SK-N-SH treated with all-trans-retinoic acid at 6 μM for 48 hours (cell line): ENCODE measurements around the gene IL17C.
"Not testable (repeated sequence)": the region's sequence is repeated elsewhere in the genome, so short reads cannot be mapped to it uniquely, and the experiment has no call there.

Experiments
- ATAC-seq: fragments of 200-7000 bp; cut with Tn5 transposase; 3 replicates; pipeline ENCODE4 v1.9.1; 2020; ENCODE audit warnings: mild to moderate bottlenecking, moderate library complexity
- ARNTL ChIP-seq: fragments of 450-650 bp; formaldehyde crosslinking; IDR thresholded peaks from 2 replicates; pipeline ENCODE4 v1.5.0; 2020; ENCODE audit warnings: low read depth, mild to moderate bottlenecking, moderate library complexity, borderline replicate concordance
- BACH2 ChIP-seq: fragments of 250-450 bp; sonication (Bioruptor Pico); IDR thresholded peaks from 2 replicates; pipeline ENCODE4 v1.9.0; 2021; ENCODE audit warnings: mild to moderate bottlenecking, borderline replicate concordance
- CREB5 ChIP-seq: fragments of 250-450 bp; sonication (Bioruptor Pico); IDR thresholded peaks from 2 replicates; pipeline ENCODE4 v1.5.1; 2020; ENCODE audit warnings: low read depth, mild to moderate bottlenecking, moderate library complexity
- CSRNP3 ChIP-seq: fragments of 250-450 bp; sonication (Bioruptor Pico); IDR thresholded peaks from 2 replicates; pipeline ENCODE4 v1.5.1; 2021; ENCODE audit warnings: mild to moderate bottlenecking, moderate library complexity
- ESRRG ChIP-seq: fragments of 250-450 bp; sonication (Bioruptor Pico); IDR thresholded peaks from 2 replicates; pipeline ENCODE4 v1.6.1; 2021; ENCODE audit warnings: mild to moderate bottlenecking
- GLIS3 ChIP-seq: fragments of 250-450 bp; sonication (Bioruptor Pico); IDR thresholded peaks from 2 replicates; pipeline ENCODE4 v1.5.0; 2020; ENCODE audit warnings: mild to moderate bottlenecking, moderate library complexity
- ISL1 ChIP-seq: fragments of 250-450 bp; sonication (Bioruptor Pico); IDR thresholded peaks from 2 replicates; pipeline ENCODE4 v2.1.2; 2022; ENCODE audit warnings: mild to moderate bottlenecking, moderate library complexity
- OSR1 ChIP-seq: fragments of 250-450 bp; sonication (Bioruptor Pico); IDR thresholded peaks from 2 replicates; pipeline ENCODE4 v1.8.0; 2022; ENCODE audit warnings: moderate library complexity, mild to moderate bottlenecking, inconsistent platforms
- PATZ1 ChIP-seq: fragments of 250-450 bp; sonication (Bioruptor Pico); IDR thresholded peaks from 2 replicates; pipeline ENCODE4 v1.8.0; 2020; ENCODE audit warnings: mild to moderate bottlenecking, moderate library complexity, borderline replicate concordance
- POU6F1 ChIP-seq: fragments of 250-450 bp; sonication (Bioruptor Pico); IDR thresholded peaks from 2 replicates; pipeline ENCODE4 v1.8.0; 2021; ENCODE audit warnings: low read depth, mild to moderate bottlenecking, moderate library complexity, borderline replicate concordance
- PPARA ChIP-seq: fragments of 250-450 bp; sonication (Bioruptor Pico); IDR thresholded peaks from 2 replicates; pipeline ENCODE4 v1.5.0; 2020; ENCODE audit warnings: mild to moderate bottlenecking, borderline replicate concordance
- RARB ChIP-seq: fragments of 250-450 bp; sonication (Bioruptor Pico); IDR thresholded peaks from 2 replicates; pipeline ENCODE4 v1.8.0; 2021; ENCODE audit warnings: mild to moderate bottlenecking, moderate library complexity
- SNAI2 ChIP-seq: fragments of 250-450 bp; sonication (Bioruptor Pico); IDR thresholded peaks from 2 replicates; pipeline ENCODE4 v1.5.0; 2020; ENCODE audit warnings: mild to moderate bottlenecking, moderate library complexity
- TCF4 ChIP-seq: fragments of 250-450 bp; sonication (Bioruptor Pico); IDR thresholded peaks from 2 replicates; pipeline ENCODE4 v1.8.0; 2021; ENCODE audit warnings: mild to moderate bottlenecking, moderate library complexity, borderline replicate concordance
- TOX ChIP-seq: fragments of 250-450 bp; sonication (Bioruptor Pico); IDR thresholded peaks from 2 replicates; pipeline ENCODE4 v1.8.0; 2021; ENCODE audit warnings: mild to moderate bottlenecking, moderate library complexity, borderline replicate concordance
- TSHZ2 ChIP-seq: fragments of 250-450 bp; sonication (Bioruptor Pico); IDR thresholded peaks from 2 replicates; pipeline ENCODE4 v1.5.0; 2020; ENCODE audit warnings: mild to moderate bottlenecking, moderate library complexity
- ZC3H10 ChIP-seq: fragments of 250-450 bp; sonication (Bioruptor Pico); IDR thresholded peaks from 2 replicates; pipeline ENCODE4 v1.5.1; 2021; ENCODE audit warnings: mild to moderate bottlenecking, moderate library complexity
- ZFP3 ChIP-seq: fragments of 250-450 bp; sonication (Bioruptor Pico); IDR thresholded peaks from 2 replicates; pipeline ENCODE4 v1.5.0; 2020; ENCODE audit warnings: mild to moderate bottlenecking, moderate library complexity
- ZNF565 ChIP-seq: fragments of 450-650 bp; formaldehyde crosslinking; conservative IDR thresholded peaks from 2 replicates; pipeline ENCODE4 v1.5.0; 2020; ENCODE audit warnings: low read depth, mild to moderate bottlenecking, moderate library complexity
- ZNF70 ChIP-seq: fragments of 450-650 bp; formaldehyde crosslinking; IDR thresholded peaks from 2 replicates; pipeline ENCODE4 v1.5.0; 2020; ENCODE audit warnings: mild to moderate bottlenecking, moderate library complexity

Gene IL17C

GRCh38 chr16:88606148-88606757 lies 32.1 kb upstream of the IL17C start:
- TF ChIP-seq OSR1 (CRISPR knock-in tag) (no peak), TSHZ2 (CRISPR knock-in tag) (no peak), TCF4 (CRISPR knock-in tag) (no peak), GLIS3 (no peak), CSRNP3 (CRISPR knock-in tag) (no peak), PPARA (CRISPR knock-in tag) (no peak), ZNF565 (CRISPR knock-in tag) (no peak), BACH2 (CRISPR knock-in tag) (no peak), SNAI2 (CRISPR knock-in tag) (no peak), ZNF70 (CRISPR knock-in tag) (no peak), ZFP3 (CRISPR knock-in tag) (no peak), RARB (no peak), ZC3H10 (CRISPR knock-in tag) (no peak), ISL1 (CRISPR knock-in tag) (no peak), POU6F1 (CRISPR knock-in tag) (no peak), CREB5 (no peak), PATZ1 (CRISPR knock-in tag) (no peak), ARNTL (CRISPR knock-in tag) (no peak), TOX (CRISPR knock-in tag) (no peak)
- TF ChIP-seq, all 23 proteins: peak for 0
- ATAC-seq: no peak

GRCh38 chr16:88608076-88608475 lies 30.3 kb upstream of the IL17C start:
- TF ChIP-seq SNAI2 (CRISPR knock-in tag) (no peak), ISL1 (CRISPR knock-in tag) (no peak), CSRNP3 (CRISPR knock-in tag) (no peak), ESRRG (no peak)
- no peak for ATAC-seq

- not testable (repeated sequence) for ATAC-seq
These were observed 28.9 kb upstream of the IL17C start for GRCh38 chr16:88609426-88609825.
